GM12878 (cell line): ENCODE measurements around the gene NIPAL3.

ENCODE experiments used
- CBX5 ChIP-seq: sonication (generic); IDR thresholded peaks from 2 replicates; pipeline ENCODE4 v1.6.1; 2016; ENCODE audit warnings: low read depth, moderate library complexity, mild to moderate bottlenecking, inconsistent platforms
- CTCF ChIP-seq, 3 experiments: IDR thresholded peaks in 2 of 3; conservative IDR thresholded peaks in 1 of 3; 2 replicates each; pipeline ENCODE4 v1.5.1; 2011; ENCODE audit warnings: low read depth in 3 of 3, low read length in 3 of 3, mild to moderate bottlenecking in 3 of 3, control low read depth in 2 of 3, moderate library complexity in 2 of 3, inconsistent platforms in 1 of 3, mixed read lengths in 1 of 3; ENCODE audit not compliant: control insufficient read depth in 2 of 3, insufficient read depth in 1 of 3; ENCODE audit errors: extremely low read depth in 1 of 3
- LARP7 ChIP-seq: fragments of 450-650 bp; IDR thresholded peaks from 2 replicates; pipeline ENCODE4 v1.6.1; 2017; ENCODE audit warnings: mild to moderate bottlenecking
- SMAD5 ChIP-seq: IDR thresholded peaks from 2 replicates; pipeline ENCODE4 v1.6.1; 2016; ENCODE audit warnings: antibody characterized with exemption, low read depth
- TF ChIP-seq, protein P1 (sequence below): fragments of 450-650 bp; IDR thresholded peaks from 2 replicates; pipeline ENCODE4 v1.6.1; 2016; ENCODE audit warnings: mild to moderate bottlenecking, moderate library complexity, borderline replicate concordance

- TF ChIP-seq, protein P1, sequence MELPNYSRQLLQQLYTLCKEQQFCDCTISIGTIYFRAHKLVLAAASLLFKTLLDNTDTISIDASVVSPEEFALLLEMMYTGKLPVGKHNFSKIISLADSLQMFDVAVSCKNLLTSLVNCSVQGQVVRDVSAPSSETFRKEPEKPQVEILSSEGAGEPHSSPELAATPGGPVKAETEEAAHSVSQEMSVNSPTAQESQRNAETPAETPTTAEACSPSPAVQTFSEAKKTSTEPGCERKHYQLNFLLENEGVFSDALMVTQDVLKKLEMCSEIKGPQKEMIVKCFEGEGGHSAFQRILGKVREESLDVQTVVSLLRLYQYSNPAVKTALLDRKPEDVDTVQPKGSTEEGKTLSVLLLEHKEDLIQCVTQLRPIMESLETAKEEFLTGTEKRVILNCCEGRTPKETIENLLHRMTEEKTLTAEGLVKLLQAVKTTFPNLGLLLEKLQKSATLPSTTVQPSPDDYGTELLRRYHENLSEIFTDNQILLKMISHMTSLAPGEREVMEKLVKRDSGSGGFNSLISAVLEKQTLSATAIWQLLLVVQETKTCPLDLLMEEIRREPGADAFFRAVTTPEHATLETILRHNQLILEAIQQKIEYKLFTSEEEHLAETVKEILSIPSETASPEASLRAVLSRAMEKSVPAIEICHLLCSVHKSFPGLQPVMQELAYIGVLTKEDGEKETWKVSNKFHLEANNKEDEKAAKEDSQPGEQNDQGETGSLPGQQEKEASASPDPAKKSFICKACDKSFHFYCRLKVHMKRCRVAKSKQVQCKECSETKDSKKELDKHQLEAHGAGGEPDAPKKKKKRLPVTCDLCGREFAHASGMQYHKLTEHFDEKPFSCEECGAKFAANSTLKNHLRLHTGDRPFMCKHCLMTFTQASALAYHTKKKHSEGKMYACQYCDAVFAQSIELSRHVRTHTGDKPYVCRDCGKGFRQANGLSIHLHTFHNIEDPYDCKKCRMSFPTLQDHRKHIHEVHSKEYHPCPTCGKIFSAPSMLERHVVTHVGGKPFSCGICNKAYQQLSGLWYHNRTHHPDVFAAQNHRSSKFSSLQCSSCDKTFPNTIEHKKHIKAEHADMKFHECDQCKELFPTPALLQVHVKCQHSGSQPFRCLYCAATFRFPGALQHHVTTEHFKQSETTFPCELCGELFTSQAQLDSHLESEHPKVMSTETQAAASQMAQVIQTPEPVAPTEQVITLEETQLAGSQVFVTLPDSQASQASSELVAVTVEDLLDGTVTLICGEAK, result no peak; the same call in 1 of the 2 replicates
- TF ChIP-seq SMAD5 (no peak), CBX5 (no peak), LARP7 (no peak), CTCF (IDR thresholded peaks at IDR 0.05 in 2 of 3, conservative IDR thresholded peaks at IDR 0.05 in 1 of 3; ENCODE audit: control insufficient read depth in 2 of 3, extremely low read depth in 1 of 3, insufficient read depth in 1 of 3, low read depth in 3 of 3, low read length in 3 of 3) (peak; percentile 78 to 82 (median 78))
Measured at GRCh38 chr1:24391882-24392603, 23.6 kb upstream of the NIPAL3 start.
